Mesothelial cell of epicardium (in vitro differentiated cells): Measurements from ENCODE around the gene RAP1B. TPM values are rescaled to one million over a fixed set of nuclear protein-coding genes. Genes with fewer than 3 reads are reported as not detected.

Experiments
- DNase-seq, 2 experiments: peaks; one replicate each; pipeline ENCODE4 v3.0.0; 2021; ENCODE audit warnings: low spot score in 2 of 2; ENCODE audit not compliant: unreplicated experiment in 2 of 2
- H3K27ac Mint-ChIP-seq: 2 replicates; pipeline ENCODE4 v1.8.0; 2021; ENCODE audit warnings: mixed read lengths
- H3K27me3 Mint-ChIP-seq: 2 replicates; pipeline ENCODE4 v1.8.0; 2021; ENCODE audit warnings: low read depth, mixed read lengths
- H3K36me3 Mint-ChIP-seq: 2 replicates; pipeline ENCODE4 v1.8.0; 2021; ENCODE audit warnings: mixed read lengths
- H3K4me1 Mint-ChIP-seq: 2 replicates; pipeline ENCODE4 v1.8.0; 2021; ENCODE audit warnings: mixed read lengths
- H3K4me3 Mint-ChIP-seq: 2 replicates; pipeline ENCODE4 v1.8.0; 2021; ENCODE audit warnings: mild to moderate bottlenecking, moderate library complexity, mixed read lengths
- H3K9me3 Mint-ChIP-seq: 2 replicates; pipeline ENCODE4 v1.8.0; 2021; ENCODE audit warnings: mixed read lengths
- CTCF ChIP-seq: fragments of 200-600 bp; sonication (generic); IDR thresholded peaks from one replicate; pipeline ENCODE4 v1.5.0; 2021; ENCODE audit warnings: antibody characterized with exemption; ENCODE audit not compliant: unreplicated experiment
- total RNA-seq: library from RNA; stranded (reverse); gene quantifications from 3 replicates; pipeline ENCODE4 v1.2.1, GENCODE V29; 2021

The RAP1B gene
- total RNA-seq, 1 donor from 2014 or later: 110 TPM

- TF ChIP-seq CTCF: no peak
- peaks cover 3% of the 10 kb centered on the region for H3K36me3 Mint-ChIP-seq
- peaks cover 22% of the 10 kb centered on the region for H3K9me3 Mint-ChIP-seq
- no peak overlapping the region for H3K27ac Mint-ChIP-seq
- no peaks in the 10 kb centered on the region for H3K4me1 Mint-ChIP-seq
- H3K4me3 Mint-ChIP-seq: no peak overlapping the region
- no peaks in the 10 kb centered on the region for H3K27me3 Mint-ChIP-seq
- DNase-seq: no peak
Observed at GRCh38 chr12:68595241-68595640, 15.5 kb upstream of the RAP1B start.

- TF ChIP-seq CTCF: no peak
- H3K9me3 Mint-ChIP-seq: no peaks in the 10 kb centered on the region
- H3K4me3 Mint-ChIP-seq: no peak overlapping the region
Observed at GRCh38 chr12:68601767-68602166, 8.9 kb upstream of the RAP1B start.

GRCh38 chr12:68602720-68603119 lies 8.0 kb upstream of the RAP1B start:
- no peak overlapping the region for H3K27ac Mint-ChIP-seq
- no peak overlapping the region for H3K4me3 Mint-ChIP-seq
- no peaks in the 10 kb centered on the region for H3K27me3 Mint-ChIP-seq
- no peak for TF ChIP-seq CTCF
- H3K4me1 Mint-ChIP-seq: peaks cover 13% of the 10 kb centered on the region
- H3K36me3 Mint-ChIP-seq: no peaks in the 10 kb centered on the region
- no peaks in the 10 kb centered on the region for H3K9me3 Mint-ChIP-seq
- DNase-seq: no peak

More at GRCh38 chr12:68601767-68602166, 8.9 kb upstream of the RAP1B start:
- Mint-ChIP-seq H3K27me3 (no peaks in the 10 kb centered on the region), H3K36me3 (no peaks in the 10 kb centered on the region), H3K27ac (no peak overlapping the region), H3K4me1 (peaks cover 10% of the 10 kb centered on the region)
- no peak for DNase-seq

- TF ChIP-seq CTCF: no peak
- H3K27me3 Mint-ChIP-seq: no peaks in the 10 kb centered on the region
- H3K36me3 Mint-ChIP-seq: no peaks in the 10 kb centered on the region
- peak overlapping the region; percentile 1 for H3K27ac Mint-ChIP-seq
- peaks cover 32% of the 10 kb centered on the region for H3K4me1 Mint-ChIP-seq
- no peak overlapping the region for H3K4me3 Mint-ChIP-seq
- H3K9me3 Mint-ChIP-seq: no peaks in the 10 kb centered on the region
- no peak for DNase-seq
Observed at GRCh38 chr12:68608191-68608590, 2.5 kb upstream of the RAP1B start.

- no peak for DNase-seq
- peak overlapping the region; percentile 94 for H3K4me3 Mint-ChIP-seq
- H3K27me3 Mint-ChIP-seq: no peaks in the 10 kb centered on the region
Observed at GRCh38 chr12:68609998-68610369, 715 bp upstream of the RAP1B start.

More at GRCh38 chr12:68609998-68610369, 715 bp upstream of the RAP1B start:
- peaks cover 45% of the 10 kb centered on the region for H3K4me1 Mint-ChIP-seq
- H3K36me3 Mint-ChIP-seq: no peaks in the 10 kb centered on the region
- H3K27ac Mint-ChIP-seq: peak overlapping the region; percentile 100
- no peak for TF ChIP-seq CTCF
- H3K9me3 Mint-ChIP-seq: no peaks in the 10 kb centered on the region
